IgD-negative memory B cell (primary cell): ENCODE measurements around the gene SYMPK. TPM values are rescaled to one million over a fixed set of nuclear protein-coding genes. Genes with fewer than 3 reads are reported as not detected.

Experiments used
- polyA plus RNA-seq: library from polyadenylated mRNA; unstranded; fragments of 300-500 nt; fragmentation: Illumina TruSeq; gene quantifications from one replicate; pipeline ENCODE4 v1.2.3, GENCODE V29; 2021

Gene SYMPK
- polyA plus RNA-seq, 1 donor from 2014 or later: 26.8 TPM

Other genes starting within 250 kb of the SYMPK start
- 18.5 TPM for gene EML2, start 223.8 kb downstream of the SYMPK start, polyA plus RNA-seq
- gene GIPR, start 194.9 kb downstream of the SYMPK start, polyA plus RNA-seq: not detected
- 841 TPM for gene SNRPD2, start 171.2 kb downstream of the SYMPK start, polyA plus RNA-seq
- gene QPCTL, start 170.5 kb downstream of the SYMPK start, polyA plus RNA-seq: 2.7 TPM
- 23.7 TPM for gene FBXO46, start 132.3 kb downstream of the SYMPK start, polyA plus RNA-seq
- gene MEIOSIN, start 129.7 kb downstream of the SYMPK start, polyA plus RNA-seq: not detected
- gene SIX5, start 93.9 kb downstream of the SYMPK start, polyA plus RNA-seq: 0.41 TPM
- gene DMPK, start 80.7 kb downstream of the SYMPK start, polyA plus RNA-seq: 1.6 TPM
- 16.7 TPM for gene DMWD, start 70.3 kb downstream of the SYMPK start, polyA plus RNA-seq
- not detected for gene RSPH6A, start 47.8 kb downstream of the SYMPK start, polyA plus RNA-seq
- not detected for gene FOXA3, start 1.2 kb upstream of the SYMPK start, polyA plus RNA-seq
- gene IRF2BP1, start 23.0 kb upstream of the SYMPK start, polyA plus RNA-seq: 10.0 TPM
- 0.70 TPM for gene MYPOP, start 39.5 kb upstream of the SYMPK start, polyA plus RNA-seq
- gene NANOS2, start 51.6 kb upstream of the SYMPK start, polyA plus RNA-seq: not detected
- not detected for gene NOVA2, start 110.7 kb upstream of the SYMPK start, polyA plus RNA-seq
- 8.7 TPM for gene CCDC61, start 132.3 kb upstream of the SYMPK start, polyA plus RNA-seq
- not detected for gene PGLYRP1, start 159.9 kb upstream of the SYMPK start, polyA plus RNA-seq
- not detected for gene IGFL4, start 177.9 kb upstream of the SYMPK start, polyA plus RNA-seq